Retinal pigment epithelial cell (primary cell): Measurements from ENCODE around the gene PICK1.

Source experiments
- DNase-seq: peaks from one replicate; pipeline ENCODE4 v3.0.0-alpha.2; 2010; ENCODE audit warnings: low read depth
- H3K4me3 ChIP-seq: 2 replicates; pipeline ENCODE4 v1.5.1; 2011; ENCODE audit warnings: mild to moderate bottlenecking, low read length, control low read depth, moderate library complexity
- TF ChIP-seq, protein P1 (sequence below): conservative IDR thresholded peaks from 2 replicates; pipeline ENCODE4 v1.5.1; 2011; ENCODE audit warnings: low read depth, low read length, control low read depth, inconsistent platforms

Gene PICK1

DNA sequence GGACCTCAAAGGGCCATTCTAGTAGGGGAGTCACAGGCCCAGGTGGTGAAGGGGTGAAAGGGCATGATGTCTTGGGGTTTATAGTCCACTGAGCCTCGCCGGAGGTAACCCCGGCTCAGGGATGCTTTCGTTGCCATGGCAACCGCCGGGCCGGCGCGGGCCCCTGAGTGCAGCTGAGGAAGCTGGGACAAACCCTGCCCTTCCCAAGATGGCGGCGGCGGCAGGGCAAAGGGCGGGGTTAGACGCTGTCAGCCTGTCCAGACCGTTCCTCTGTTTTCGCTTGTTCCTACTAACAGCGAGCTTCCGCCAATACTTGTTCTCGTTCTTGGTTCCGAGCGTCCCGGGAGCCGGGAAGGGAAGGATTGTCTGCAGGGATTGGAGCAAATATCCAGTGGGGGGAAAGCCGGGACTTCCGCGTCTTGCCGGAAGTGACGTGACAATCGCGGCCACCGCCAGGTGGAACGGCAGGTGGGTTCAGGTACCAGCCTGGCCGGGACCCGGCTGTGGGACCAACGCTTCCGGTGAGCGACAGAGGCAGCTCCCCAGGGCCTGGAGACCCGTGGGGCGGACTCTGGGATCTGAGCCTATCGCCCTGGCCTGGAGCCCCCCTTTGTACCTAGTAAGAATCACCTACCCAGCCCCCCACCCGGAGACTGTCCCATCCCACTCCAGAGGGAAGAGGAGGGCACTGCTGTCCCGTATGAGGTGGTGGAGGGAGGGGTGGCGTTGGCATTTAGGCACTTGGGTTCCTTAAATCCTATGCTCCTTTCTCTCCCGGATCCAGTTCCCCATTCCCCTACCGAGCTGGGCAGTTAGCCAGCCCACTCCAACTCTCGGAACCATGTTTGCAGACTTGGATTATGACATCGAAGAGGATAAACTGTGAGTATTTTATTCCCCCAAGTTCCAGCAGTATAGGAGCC is at the start of gene PICK1:
PICK1 (plus strand) TSS at position 436 of the 923 bp plus-strand sequence; CDS start at position 842, 406 bp downstream.
- peak within 1 kb of the TSS; percentile 79 for H3K4me3 ChIP-seq
- peak; percentile 84 for DNase-seq
- TF ChIP-seq, protein P1, sequence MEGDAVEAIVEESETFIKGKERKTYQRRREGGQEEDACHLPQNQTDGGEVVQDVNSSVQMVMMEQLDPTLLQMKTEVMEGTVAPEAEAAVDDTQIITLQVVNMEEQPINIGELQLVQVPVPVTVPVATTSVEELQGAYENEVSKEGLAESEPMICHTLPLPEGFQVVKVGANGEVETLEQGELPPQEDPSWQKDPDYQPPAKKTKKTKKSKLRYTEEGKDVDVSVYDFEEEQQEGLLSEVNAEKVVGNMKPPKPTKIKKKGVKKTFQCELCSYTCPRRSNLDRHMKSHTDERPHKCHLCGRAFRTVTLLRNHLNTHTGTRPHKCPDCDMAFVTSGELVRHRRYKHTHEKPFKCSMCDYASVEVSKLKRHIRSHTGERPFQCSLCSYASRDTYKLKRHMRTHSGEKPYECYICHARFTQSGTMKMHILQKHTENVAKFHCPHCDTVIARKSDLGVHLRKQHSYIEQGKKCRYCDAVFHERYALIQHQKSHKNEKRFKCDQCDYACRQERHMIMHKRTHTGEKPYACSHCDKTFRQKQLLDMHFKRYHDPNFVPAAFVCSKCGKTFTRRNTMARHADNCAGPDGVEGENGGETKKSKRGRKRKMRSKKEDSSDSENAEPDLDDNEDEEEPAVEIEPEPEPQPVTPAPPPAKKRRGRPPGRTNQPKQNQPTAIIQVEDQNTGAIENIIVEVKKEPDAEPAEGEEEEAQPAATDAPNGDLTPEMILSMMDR = no peak

DNA sequence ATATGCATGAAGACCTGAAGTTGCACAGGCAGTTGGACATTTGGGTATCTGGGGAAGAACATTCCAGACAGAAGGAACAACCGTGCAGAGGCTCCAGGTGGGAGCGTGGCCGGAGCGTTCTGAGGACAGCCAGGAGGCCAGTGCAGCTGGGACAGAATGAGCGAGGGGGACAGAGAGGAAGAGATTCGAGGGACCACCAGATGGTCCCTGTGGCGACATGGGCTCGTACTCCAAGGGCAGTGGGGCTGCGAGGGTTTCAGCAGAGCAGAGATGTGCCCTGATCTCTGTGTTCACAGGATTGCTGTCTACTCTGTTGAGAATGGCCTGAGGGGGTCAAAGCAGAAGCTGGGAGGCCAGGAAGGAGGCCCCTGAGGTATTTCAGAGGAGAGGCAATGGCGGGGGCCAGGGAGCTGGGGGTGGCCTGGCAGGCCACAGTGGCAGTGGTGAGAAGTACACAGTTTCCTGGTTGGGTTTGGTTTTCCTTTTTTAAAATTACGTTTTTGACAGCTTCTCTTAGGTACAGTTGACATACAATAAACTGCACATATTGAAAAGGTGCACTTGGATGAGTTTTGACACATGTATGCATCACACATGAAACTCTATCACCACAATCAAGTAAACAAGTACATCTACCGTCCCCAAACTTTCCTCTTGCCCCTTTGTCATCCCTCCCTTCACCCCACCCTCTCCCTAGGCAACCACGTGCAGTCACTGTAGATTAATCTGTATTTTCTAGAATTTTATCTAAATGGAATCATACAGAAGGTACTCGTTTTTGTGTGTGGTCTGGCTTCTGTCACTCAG is 48.0 kb upstream of the PICK1 start:
- TF ChIP-seq, protein P1 = no peak
- H3K4me3 ChIP-seq = no peak overlapping the region
- no peak for DNase-seq

DNA sequence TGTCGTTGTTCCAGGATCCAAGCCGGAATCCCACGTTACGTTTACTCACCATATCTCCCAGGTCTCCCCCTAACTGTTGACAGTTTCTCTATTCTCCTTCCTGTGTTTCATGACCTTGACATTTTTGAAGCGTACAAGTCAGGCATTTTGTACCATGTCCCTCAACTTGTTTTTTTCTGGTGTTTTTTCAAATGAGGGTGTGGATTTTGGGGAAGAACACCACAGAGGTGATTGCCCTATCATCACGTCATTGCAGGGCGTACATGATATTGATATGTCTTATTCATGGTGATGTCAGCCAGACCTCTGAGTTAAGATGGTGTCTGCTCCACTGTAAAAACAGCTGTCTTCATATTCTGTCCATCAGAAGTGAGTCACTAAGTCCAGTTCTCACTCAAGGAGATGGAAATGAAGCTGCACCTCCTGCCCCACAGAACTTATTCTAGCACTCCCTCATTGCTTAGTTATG is 44.6 kb upstream of the PICK1 start:
- no peak for DNase-seq
- TF ChIP-seq, protein P1 = no peak
- H3K4me3 ChIP-seq = no peak overlapping the region

DNA sequence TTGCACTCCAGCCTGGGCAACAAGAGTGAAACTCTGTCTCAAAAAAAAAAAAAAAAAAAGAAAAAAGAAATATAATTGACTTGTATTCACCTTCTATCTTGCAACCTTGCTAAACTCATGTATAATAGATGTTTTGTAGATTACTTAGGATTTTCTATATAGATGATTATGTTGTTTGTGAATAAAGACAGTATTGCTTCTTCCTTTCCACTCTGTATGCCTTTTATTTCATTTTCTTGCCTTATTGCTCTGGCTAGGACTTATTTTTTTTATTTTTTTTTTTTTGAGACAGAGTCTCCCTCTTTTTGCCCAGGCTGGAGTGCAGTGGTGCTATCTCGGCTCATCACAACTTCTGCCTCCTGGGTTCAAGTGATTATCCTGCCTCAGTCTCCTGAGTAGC is 43.1 kb upstream of the PICK1 start:
- no peak overlapping the region for H3K4me3 ChIP-seq
- TF ChIP-seq, protein P1 = no peak
- DNase-seq = no peak

DNA sequence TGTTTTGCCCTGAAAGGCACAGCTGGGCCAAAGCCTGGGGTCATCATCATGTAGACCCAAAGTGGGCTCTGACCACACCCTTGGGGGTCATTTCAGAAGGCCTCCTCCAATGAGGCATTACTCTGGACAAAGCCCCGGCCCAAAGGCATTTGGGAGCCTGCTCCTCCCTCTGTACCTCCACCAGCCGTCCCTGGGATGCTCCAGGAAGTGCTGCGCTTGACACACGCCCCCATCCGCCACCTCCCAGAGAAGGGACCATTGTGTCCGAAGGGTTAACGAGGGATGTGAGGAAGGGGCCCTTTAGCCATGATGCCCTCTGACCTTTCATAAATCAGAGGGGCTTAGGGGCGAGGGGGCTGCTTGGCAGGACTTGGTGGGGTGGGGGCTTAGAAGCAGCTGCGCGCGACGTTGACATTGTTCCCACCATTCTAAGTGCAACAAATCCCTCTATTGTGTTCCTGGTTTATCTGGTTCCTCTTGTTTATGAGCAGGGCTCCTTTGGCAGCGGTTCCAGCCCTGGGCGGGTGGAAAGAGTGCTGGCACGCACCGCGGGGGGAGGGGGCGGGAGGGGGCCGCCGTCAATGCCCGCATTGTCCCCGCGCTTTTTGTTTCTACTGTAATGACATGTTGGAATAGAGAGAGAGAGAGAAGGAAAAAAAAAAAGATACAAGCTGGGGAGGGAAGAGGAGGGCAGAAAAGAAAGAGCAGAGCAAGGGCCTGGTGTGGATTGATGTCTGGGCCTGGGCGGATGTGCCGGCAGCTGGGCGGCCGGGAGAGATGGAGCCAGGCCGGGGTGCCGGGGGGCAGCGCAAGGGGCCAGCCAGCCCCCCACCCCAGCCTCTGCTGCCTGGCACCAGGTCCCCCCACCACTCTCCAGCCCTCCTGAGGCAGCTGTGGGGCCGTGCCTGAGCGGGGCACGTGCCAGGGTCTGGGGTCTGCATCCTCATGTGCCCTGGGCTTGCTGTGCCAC is 40.7 kb upstream of the PICK1 start:
- no peak overlapping the region for H3K4me3 ChIP-seq
- TF ChIP-seq, protein P1 = no peak
- DNase-seq = no peak

DNA sequence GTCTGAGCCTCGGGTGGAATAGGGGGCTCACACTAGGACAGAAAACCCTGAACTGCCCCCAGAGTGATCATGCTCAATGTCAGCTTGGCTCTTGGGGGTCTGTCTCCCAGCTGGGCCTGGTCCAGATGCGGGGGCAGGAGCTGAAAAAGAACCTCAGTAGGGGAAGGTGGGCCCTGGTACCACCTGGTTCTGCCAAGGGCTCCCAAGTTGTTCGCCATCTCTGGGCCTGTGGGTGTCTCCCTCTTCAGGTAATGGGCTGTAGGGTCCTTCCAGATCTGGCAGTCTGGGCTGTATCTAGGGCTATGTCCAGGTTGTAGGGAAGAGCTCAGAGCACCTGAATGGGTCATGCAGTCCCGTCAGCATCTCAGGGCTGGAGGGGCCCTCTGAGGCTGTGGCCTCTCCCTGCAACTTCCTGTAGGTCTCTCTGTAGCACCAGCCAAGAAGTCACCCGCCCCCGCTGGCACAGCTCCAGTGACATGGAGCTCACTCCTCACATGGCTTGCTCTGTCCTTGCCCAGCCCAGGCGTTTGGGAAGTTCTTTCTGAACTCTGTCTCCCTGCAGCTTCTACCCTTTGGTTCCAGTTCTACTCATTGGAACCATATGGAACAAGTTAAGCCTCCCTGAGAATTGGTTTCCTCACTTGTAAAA is 39.8 kb upstream of the PICK1 start:
- peak; percentile 54 for DNase-seq
- TF ChIP-seq, protein P1 = peak; percentile 33
- H3K4me3 ChIP-seq = no peak overlapping the region
